K562 (cell line): ENCODE measurements around the gene PLA1A. TPM values are rescaled to one million over a fixed set of nuclear protein-coding genes. Genes with fewer than 3 reads are reported as not detected.

ENCODE experiments used
- ATAC-seq: fragments of 200-7000 bp; cut with Tn5 transposase; 3 replicates; pipeline ENCODE4 v1.9.1; 2020; ENCODE audit warnings: moderate library complexity
- BruUV-seq: library from RNA; stranded (reverse); fragments of 400-500 nt; replicated peaks from 2 replicates; lab custom pipeline; 2021; lab: Mats Ljungman, UMichigan
- CTCF ChIA-PET: fragments of 300-600 bp; formaldehyde crosslinking; extraction: SDS; loops from one replicate; lab custom pipeline; 2021; ENCODE audit warnings: low intra/inter-chr PET ratio; lab: Yijun Ruan, JAX
- POLR2A ChIA-PET: fragments of 300-600, 350-650 bp; sonication (Branson Sonifier 250); formaldehyde crosslinking; extraction: SDS; loops from one replicate; lab custom pipeline; 2021; ENCODE audit warnings: antibody characterized with exemption, inconsistent platforms; lab: Yijun Ruan, JAX
- DNase-seq, 4 experiments: peaks; one replicate each; pipeline versions ENCODE4 v3.0.0 to v3.0.0-alpha.2; 2011 to 2018; ENCODE audit warnings: low spot score in 3 of 4, mixed read lengths in 3 of 4; ENCODE audit errors: extremely low read depth in 1 of 4
- FAIRE-seq: peaks from 2 replicates; lab custom pipeline; 2011; peaks lifted over from hg19 to GRCh38; lab: Jason Lieb, UNC
- H2AFZ ChIP-seq: 2 replicates; pipeline ENCODE4 v1.6.0; 2011; ENCODE audit warnings: low read depth, low read length, control low read depth, inconsistent platforms
- H3K27ac ChIP-seq: fragments of 200-600 bp; 3 replicates; pipeline ENCODE4 v1.8.0; 2011; ENCODE audit warnings: low read depth, mild to moderate bottlenecking, control low read depth, inconsistent platforms, low read length, moderate library complexity, mixed read lengths; ENCODE audit errors: extremely low read depth
- H3K27me3 ChIP-seq, 2 experiments: fragments of 300-600 bp in 1 of 2; 2 replicates in 1 of 2; 3 replicates in 1 of 2; pipeline versions ENCODE4 v1.6.0 to v1.8.0; 2011; ENCODE audit warnings: inconsistent platforms in 2 of 2, low read length in 2 of 2, mild to moderate bottlenecking in 1 of 2, mixed read lengths in 1 of 2, moderate library complexity in 1 of 2; ENCODE audit not compliant: control insufficient read depth in 2 of 2, insufficient read depth in 2 of 2
- H3K36me3 ChIP-seq: fragments of 300-600 bp; 3 replicates; pipeline ENCODE4 v1.8.0; 2011; ENCODE audit warnings: mild to moderate bottlenecking, low read length, inconsistent platforms; ENCODE audit not compliant: control insufficient read depth, insufficient read depth
- H3K4me1 ChIP-seq, 2 experiments: fragments of 200-600 bp in 1 of 2; replicated peaks in 1 of 2; 2 replicates in 1 of 2; 3 replicates in 1 of 2; pipeline versions ENCODE4 v1.5.1 to v1.8.0; 2011; ENCODE audit warnings: inconsistent platforms in 2 of 2, low read length in 2 of 2, mild to moderate bottlenecking in 1 of 2, mixed read lengths in 1 of 2, moderate library complexity in 1 of 2; ENCODE audit not compliant: control insufficient read depth in 2 of 2, insufficient read depth in 2 of 2
- H3K4me2 ChIP-seq: 2 replicates; pipeline ENCODE4 v1.6.1; 2011; ENCODE audit warnings: low read length, control low read depth, inconsistent platforms, mixed read lengths; ENCODE audit not compliant: insufficient read depth
- H3K4me3 ChIP-seq: fragments of 200-600 bp; sonication (generic), shearing (Covaris generic); 2 replicates; pipeline ENCODE4 v1.5.1; 2016; ENCODE audit warnings: control low read depth, inconsistent platforms
- H3K79me2 ChIP-seq: fragments of 200-600 bp; 3 replicates; pipeline ENCODE4 v1.8.0; 2011; ENCODE audit warnings: low read length, inconsistent platforms; ENCODE audit not compliant: control insufficient read depth, insufficient read depth
- H3K9ac ChIP-seq, 2 experiments: 2 replicates each; pipeline versions ENCODE4 v1.6.0 to v1.6.1; 2011; ENCODE audit warnings: low read depth in 2 of 2, low read length in 2 of 2, control low read depth in 1 of 2, inconsistent platforms in 1 of 2, mild to moderate bottlenecking in 1 of 2, mixed read lengths in 1 of 2; ENCODE audit not compliant: insufficient read depth in 1 of 2
- H3K9me1 ChIP-seq: one replicate; pipeline ENCODE4 v1.6.0; 2011; ENCODE audit warnings: inconsistent platforms, mild to moderate bottlenecking, low read length, moderate library complexity; ENCODE audit not compliant: control insufficient read depth, insufficient read depth
- H3K9me3 ChIP-seq: replicated peaks from 2 replicates; pipeline ENCODE4 v1.5.1; 2011; ENCODE audit warnings: low read depth, low read length, inconsistent platforms; ENCODE audit not compliant: control insufficient read depth, insufficient read depth
- H4K20me1 ChIP-seq: replicated peaks from 2 replicates; pipeline ENCODE4 v1.6.1; 2011; ENCODE audit warnings: low read length, inconsistent platforms, mixed read lengths; ENCODE audit not compliant: control insufficient read depth, insufficient read depth
- BCOR ChIP-seq: fragments of 450-650 bp; IDR thresholded peaks from 2 replicates; pipeline ENCODE4 v1.6.1; 2016
- DMBX1 ChIP-seq: fragments of 250-450 bp; sonication (Bioruptor Pico); IDR thresholded peaks from 2 replicates; pipeline ENCODE4 v1.8.0; 2022; ENCODE audit warnings: inconsistent platforms, mild to moderate bottlenecking, moderate library complexity, borderline replicate concordance
- GABPA ChIP-seq: fragments of 200-800 bp; sonication (Bioruptor generic); conservative IDR thresholded peaks from 2 replicates; pipeline ENCODE4 v1.6.1; 2016; ENCODE audit warnings: low read depth, missing genetic modification characterization, missing compliant biosample characterization
- PTRF ChIP-seq: fragments of 450-650 bp; IDR thresholded peaks from 2 replicates; pipeline ENCODE4 v1.6.1; 2016; ENCODE audit warnings: mild to moderate bottlenecking, missing genetic modification characterization, missing compliant biosample characterization
- SMAD4 ChIP-seq: fragments of 250-450 bp; sonication (Bioruptor Pico); conservative IDR thresholded peaks from 2 replicates; pipeline ENCODE4 v1.8.0; 2021; ENCODE audit warnings: inconsistent platforms, mild to moderate bottlenecking, moderate library complexity
- SMARCC2 ChIP-seq: fragments of 450-650 bp; IDR thresholded peaks from 2 replicates; pipeline ENCODE4 v1.6.1; 2017; ENCODE audit warnings: antibody characterized with exemption, moderate library complexity, mild to moderate bottlenecking, low read depth
- THAP7 ChIP-seq: fragments of 250-450 bp; sonication (Bioruptor Pico); IDR thresholded peaks from 2 replicates; pipeline ENCODE4 v1.5.0; 2021
- ZNF143 ChIP-seq: sonication (generic); formaldehyde crosslinking; IDR thresholded peaks from 2 replicates; pipeline ENCODE4 v1.9.0; 2022; ENCODE audit warnings: mild to moderate bottlenecking, missing genetic modification reagents
- ZNF583 ChIP-seq: fragments of 250-450 bp; sonication (Bioruptor Pico); IDR thresholded peaks from 2 replicates; pipeline ENCODE4 v1.4.0; 2020
- WGBS: fragments of 100-300 bp; shearing (Covaris generic); methylation state at CpG from one replicate; pipeline ENCODE4 v1.1.6; 2016; ENCODE audit warnings: low coverage, mixed read lengths; ENCODE audit not compliant: insufficient coverage; ENCODE audit errors: missing lambda C conversion rate; 5-methylcytosine and 5-hydroxymethylcytosine counted together
- in situ Hi-C: fragments of 300-500 bp; cut with MboI; formaldehyde crosslinking; loops from 4 replicates; pipeline ENCODE4 v1.15.0; 2018; ENCODE audit warnings: inconsistent platforms, mixed read lengths
- intact Hi-C: fragments of 100-400 bp; cut with micrococcal nuclease; formaldehyde crosslinking; loops from 2 replicates; pipeline ENCODE4 v1.14.2; 2022
- polyA plus RNA-seq, 8 experiments: library from polyadenylated mRNA; depleted of rRNA in 4 of 8; stranded (reverse) in 5 of 8; unstranded in 3 of 8; fragments of >200 nt; fragmentation: Nextera tagmentation in 2 of 8; fragmentation: Illumina TruSeq in 1 of 8; extraction: Ambion mirVana in 2 of 8; extraction: Trizol in 1 of 8; gene quantifications; 2 replicates each; pipeline versions ENCODE4 v1.2.1 to v1.2.3, GENCODE V29; 2011 to 2014; ENCODE audit warnings: inconsistent platforms in 1 of 8, missing spikeins in 1 of 8
- total RNA-seq, 7 experiments: library from RNA; depleted of rRNA in 6 of 7; stranded (reverse); fragments of >200 nt in 6 of 7; fragmentation: Illumina TruSeq in 2 of 7; extraction: Trizol in 2 of 7; gene quantifications; 2 replicates each; pipeline versions ENCODE4 v1.2.1 to v1.2.3, GENCODE V29; 2011 to 2021; ENCODE audit warnings: low replicate concordance in 1 of 7
- TF ChIP-seq, protein P1 (sequence below): fragments of 250-450 bp; sonication (Bioruptor Pico); IDR thresholded peaks from 2 replicates; pipeline ENCODE4 v1.4.0; 2020; ENCODE audit warnings: mild to moderate bottlenecking, moderate library complexity
- TF ChIP-seq, protein P2 (sequence below): fragments of 250-450 bp; sonication (Bioruptor Pico); IDR thresholded peaks from 2 replicates; pipeline ENCODE4 v1.4.0; 2020; ENCODE audit warnings: borderline replicate concordance
- TF ChIP-seq, protein P3 (sequence below): sonication (generic); formaldehyde crosslinking; IDR thresholded peaks from 2 replicates; pipeline ENCODE4 v1.8.0; 2022; ENCODE audit warnings: missing genetic modification reagents, mild to moderate bottlenecking, borderline replicate concordance

The PLA1A gene
- total and polyA plus RNA-seq, 9 of the 15 experiments (the other 6 are each of a cell fraction or from before 2014, with no cell fraction given) = not detected

DNA sequence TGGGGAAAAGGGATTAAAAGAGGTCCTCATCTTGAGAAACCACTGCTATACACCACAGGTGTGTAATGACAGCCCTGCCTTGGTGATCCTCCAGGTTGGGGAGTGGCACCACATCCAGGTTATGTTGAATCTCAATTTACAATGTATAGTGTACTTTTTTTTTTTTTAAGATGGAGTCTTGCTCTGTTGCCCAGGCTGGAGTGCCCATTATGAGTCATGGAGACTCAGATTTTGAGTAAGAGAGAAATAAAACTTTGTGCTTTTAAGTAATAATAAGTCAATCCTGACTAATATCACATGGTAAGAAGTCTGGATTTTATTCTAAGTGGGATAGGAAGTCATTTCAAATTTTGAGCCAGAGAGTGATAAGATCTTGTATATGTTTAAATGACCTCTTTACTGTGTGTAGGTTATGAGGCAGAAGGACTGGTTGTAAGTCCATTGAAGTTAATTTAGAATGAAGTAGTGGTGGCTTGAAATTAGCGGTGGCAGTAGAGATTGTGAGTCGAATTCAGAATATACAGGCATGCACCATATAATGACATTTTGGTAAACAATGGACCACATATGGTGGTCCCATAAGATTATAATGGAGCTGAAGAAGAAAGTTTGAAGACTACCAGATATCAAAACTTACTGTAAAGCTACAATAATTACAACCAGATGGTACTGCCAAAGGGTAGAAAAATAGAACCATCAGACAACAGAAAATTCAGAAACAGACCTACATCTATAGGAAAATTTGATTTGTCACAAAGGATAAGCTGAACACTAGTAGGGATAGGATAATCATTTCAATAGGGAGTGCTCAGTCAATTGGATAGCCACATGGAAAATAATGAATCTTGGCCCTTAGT is 42.0 kb downstream of the PLA1A start (continued):
- TF ChIP-seq, protein P1, sequence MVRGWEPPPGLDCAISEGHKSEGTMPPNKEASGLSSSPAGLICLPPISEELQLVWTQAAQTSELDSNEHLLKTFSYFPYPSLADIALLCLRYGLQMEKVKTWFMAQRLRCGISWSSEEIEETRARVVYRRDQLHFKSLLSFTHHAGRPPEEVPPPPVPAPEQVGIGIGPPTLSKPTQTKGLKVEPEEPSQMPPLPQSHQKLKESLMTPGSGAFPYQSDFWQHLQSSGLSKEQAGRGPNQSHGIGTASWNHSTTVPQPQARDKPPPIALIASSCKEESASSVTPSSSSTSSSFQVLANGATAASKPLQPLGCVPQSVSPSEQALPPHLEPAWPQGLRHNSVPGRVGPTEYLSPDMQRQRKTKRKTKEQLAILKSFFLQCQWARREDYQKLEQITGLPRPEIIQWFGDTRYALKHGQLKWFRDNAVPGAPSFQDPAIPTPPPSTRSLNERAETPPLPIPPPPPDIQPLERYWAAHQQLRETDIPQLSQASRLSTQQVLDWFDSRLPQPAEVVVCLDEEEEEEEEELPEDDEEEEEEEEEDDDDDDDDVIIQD (CRISPR knock-in tag) = no peak
- 0 out of 2 replicates have a peak, but pooled peaks have one; percentile 14 for TF ChIP-seq PTRF (tag)
- TF ChIP-seq SMAD4 (CRISPR knock-in tag) = 0 out of 2 replicates have a peak, but pooled peaks have one; percentile 7
- TF ChIP-seq DMBX1 (CRISPR knock-in tag) = peak; percentile 52; the same call in 1 of the 2 replicates
- 0 out of 2 replicates have a peak, but pooled peaks have one; percentile 8 for TF ChIP-seq GABPA

GRCh38 chr3:119641416-119641815 is 43.7 kb downstream of the PLA1A start:
- in situ Hi-C loops (no loop called here), intact Hi-C loops (no loop called here)
- Histone ChIP-seq H3K27me3 (no peaks in the 10 kb centered on the region), H3K9me3 (no peaks in the 10 kb centered on the region), H3K36me3 (no peaks in the 10 kb centered on the region), H3K9ac (no peak overlapping the region), H3K79me2 (no peaks in the 10 kb centered on the region), H3K4me2 (no peak overlapping the region), H3K4me1 (peaks cover 8 to 46% of the 10 kb centered on the region in 2 experiments), H3K9me1 (peaks cover 3% of the 10 kb centered on the region), H3K27ac (no peak overlapping the region), H3K4me3 (no peak overlapping the region), H4K20me1 (no peaks in the 10 kb centered on the region), H2AFZ (no peak overlapping the region)
- ChIA-PET POLR2A (no interaction called here), CTCF (no interaction called here)
- no peak for ATAC-seq
- WGBS = 74% methylated on average over 2 of the region's 2 CpGs
- TF ChIP-seq SMARCC2 (no peak), BCOR (no peak), ZNF143 (CRISPR knock-in tag) (no peak), THAP7 (CRISPR knock-in tag) (no peak), ZNF583 (CRISPR knock-in tag) (no peak)
- TF ChIP-seq, protein P2, sequence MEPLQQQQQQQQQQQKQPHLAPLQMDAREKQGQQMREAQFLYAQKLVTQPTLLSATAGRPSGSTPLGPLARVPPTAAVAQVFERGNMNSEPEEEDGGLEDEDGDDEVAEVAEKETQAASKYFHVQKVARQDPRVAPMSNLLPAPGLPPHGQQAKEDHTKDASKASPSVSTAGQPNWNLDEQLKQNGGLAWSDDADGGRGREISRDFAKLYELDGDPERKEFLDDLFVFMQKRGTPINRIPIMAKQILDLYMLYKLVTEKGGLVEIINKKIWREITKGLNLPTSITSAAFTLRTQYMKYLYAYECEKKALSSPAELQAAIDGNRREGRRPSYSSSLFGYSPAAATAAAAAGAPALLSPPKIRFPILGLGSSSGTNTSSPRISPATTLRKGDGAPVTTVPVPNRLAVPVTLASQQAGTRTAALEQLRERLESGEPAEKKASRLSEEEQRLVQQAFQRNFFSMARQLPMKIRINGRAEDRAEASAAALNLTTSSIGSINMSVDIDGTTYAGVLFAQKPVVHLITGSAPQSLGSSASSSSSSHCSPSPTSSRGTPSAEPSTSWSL (CRISPR knock-in tag) = no peak
- TF ChIP-seq, protein P3, sequence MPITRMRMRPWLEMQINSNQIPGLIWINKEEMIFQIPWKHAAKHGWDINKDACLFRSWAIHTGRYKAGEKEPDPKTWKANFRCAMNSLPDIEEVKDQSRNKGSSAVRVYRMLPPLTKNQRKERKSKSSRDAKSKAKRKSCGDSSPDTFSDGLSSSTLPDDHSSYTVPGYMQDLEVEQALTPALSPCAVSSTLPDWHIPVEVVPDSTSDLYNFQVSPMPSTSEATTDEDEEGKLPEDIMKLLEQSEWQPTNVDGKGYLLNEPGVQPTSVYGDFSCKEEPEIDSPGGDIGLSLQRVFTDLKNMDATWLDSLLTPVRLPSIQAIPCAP (CRISPR knock-in tag) = no peak
- FAIRE-seq = no peak
- no TSS peak for BruUV-seq
- no peak for DNase-seq
